ENCODE data around the gene BEST1.
"Not testable (repeated sequence)": the region's sequence is repeated elsewhere in the genome, so short reads cannot be mapped to it uniquely, and the experiment has no call there.

DNA sequence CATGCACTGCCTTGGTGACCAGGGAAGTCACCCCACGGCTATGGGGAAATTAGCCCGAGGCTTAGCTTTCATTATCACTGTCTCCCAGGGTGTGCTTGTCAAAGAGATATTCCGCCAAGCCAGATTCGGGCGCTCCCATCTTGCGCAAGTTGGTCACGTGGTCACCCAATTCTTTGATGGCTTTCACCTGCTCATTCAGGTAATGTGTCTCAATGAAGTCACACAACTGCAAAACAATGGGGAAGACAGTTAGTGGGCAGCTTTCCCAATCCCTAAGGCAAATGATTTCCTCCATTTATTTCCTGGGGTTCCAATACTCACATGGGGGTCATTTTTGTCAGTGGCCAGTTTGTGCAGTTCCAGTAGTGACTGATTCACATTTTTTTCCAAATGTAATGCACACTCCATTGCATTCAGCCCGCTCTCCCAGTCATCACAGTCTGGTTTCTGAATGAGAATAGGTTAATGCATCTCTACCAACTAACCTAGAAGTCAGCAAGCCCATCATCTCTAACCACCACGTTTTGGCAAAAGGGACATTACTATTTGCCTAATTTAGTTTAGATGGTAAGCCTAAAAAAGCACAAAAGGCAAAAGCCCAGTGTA is 14.6 kb downstream of the BEST1 start:
- TF ChIP-seq, protein P1, sequence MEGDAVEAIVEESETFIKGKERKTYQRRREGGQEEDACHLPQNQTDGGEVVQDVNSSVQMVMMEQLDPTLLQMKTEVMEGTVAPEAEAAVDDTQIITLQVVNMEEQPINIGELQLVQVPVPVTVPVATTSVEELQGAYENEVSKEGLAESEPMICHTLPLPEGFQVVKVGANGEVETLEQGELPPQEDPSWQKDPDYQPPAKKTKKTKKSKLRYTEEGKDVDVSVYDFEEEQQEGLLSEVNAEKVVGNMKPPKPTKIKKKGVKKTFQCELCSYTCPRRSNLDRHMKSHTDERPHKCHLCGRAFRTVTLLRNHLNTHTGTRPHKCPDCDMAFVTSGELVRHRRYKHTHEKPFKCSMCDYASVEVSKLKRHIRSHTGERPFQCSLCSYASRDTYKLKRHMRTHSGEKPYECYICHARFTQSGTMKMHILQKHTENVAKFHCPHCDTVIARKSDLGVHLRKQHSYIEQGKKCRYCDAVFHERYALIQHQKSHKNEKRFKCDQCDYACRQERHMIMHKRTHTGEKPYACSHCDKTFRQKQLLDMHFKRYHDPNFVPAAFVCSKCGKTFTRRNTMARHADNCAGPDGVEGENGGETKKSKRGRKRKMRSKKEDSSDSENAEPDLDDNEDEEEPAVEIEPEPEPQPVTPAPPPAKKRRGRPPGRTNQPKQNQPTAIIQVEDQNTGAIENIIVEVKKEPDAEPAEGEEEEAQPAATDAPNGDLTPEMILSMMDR (IDR thresholded peaks at IDR 0.05): not testable (repeated sequence)
- TF ChIP-seq POLR2A (IDR thresholded peaks at IDR 0.05): not testable (repeated sequence)
